HUES6 (cell line): ENCODE results near the gene ZNRF1.

Source experiments
- H3K27ac ChIP-seq: 2 replicates; pipeline ENCODE4 v1.7.0; 2013; ENCODE audit warnings: low read depth, mild to moderate bottlenecking, low read length, inconsistent platforms
- H3K27me3 ChIP-seq: 2 replicates; pipeline ENCODE4 v1.6.1; 2013; ENCODE audit warnings: low read length; ENCODE audit not compliant: control insufficient read depth, insufficient read depth
- H3K36me3 ChIP-seq: 2 replicates; pipeline ENCODE4 v1.6.1; 2013; ENCODE audit warnings: low read length; ENCODE audit not compliant: control insufficient read depth, insufficient read depth
- H3K4me1 ChIP-seq: 2 replicates; pipeline ENCODE4 v1.6.1; 2013; ENCODE audit warnings: low read length; ENCODE audit not compliant: control insufficient read depth, insufficient read depth
- H3K4me3 ChIP-seq: 2 replicates; pipeline ENCODE4 v1.5.1; 2013; ENCODE audit warnings: low read depth, low read length
- H3K9ac ChIP-seq: one replicate; pipeline ENCODE4 v1.6.1; 2013; ENCODE audit warnings: mild to moderate bottlenecking, low read length
- H3K9me3 ChIP-seq: 2 replicates; pipeline ENCODE4 v1.6.1; 2013; ENCODE audit warnings: low read depth, low read length; ENCODE audit not compliant: control insufficient read depth, insufficient read depth

Gene ZNRF1

GRCh38 chr16:74998481-74999218 is at the start of gene ZNRF1:
Gene ZNRF1 (plus strand): TSS chr16:74999024. CDS start chr16:74999672, 648 bp downstream.
- peaks cover 20% of the 10 kb centered on the region for H3K4me1 ChIP-seq
- H3K27me3 ChIP-seq: peaks cover 9% of the 10 kb centered on the region
- peak within 1 kb of the TSS; percentile 77; the same call in 1 of the 2 replicates for H3K27ac ChIP-seq
- peak within 1 kb of the TSS; percentile 61 for H3K4me3 ChIP-seq
- H3K9ac ChIP-seq: peak within 1 kb of the TSS; percentile 74
- H3K36me3 ChIP-seq: no peaks in the 10 kb centered on the region
- H3K9me3 ChIP-seq: no peaks in the 10 kb centered on the region

GRCh38 chr16:74949309-74949708 is 49.5 kb upstream of the ZNRF1 start:
- H3K36me3 ChIP-seq: peaks cover 73% of the 10 kb centered on the region
- H3K27me3 ChIP-seq: no peaks in the 10 kb centered on the region
- no peak overlapping the region for H3K4me3 ChIP-seq
- no peak overlapping the region for H3K27ac ChIP-seq
- no peaks in the 10 kb centered on the region for H3K9me3 ChIP-seq
- H3K9ac ChIP-seq: no peak overlapping the region
- H3K4me1 ChIP-seq: no peaks in the 10 kb centered on the region

- H3K9ac ChIP-seq: no peak overlapping the region
- no peaks in the 10 kb centered on the region for H3K9me3 ChIP-seq
- no peaks in the 10 kb centered on the region for H3K27me3 ChIP-seq
- H3K36me3 ChIP-seq: peaks cover 78% of the 10 kb centered on the region
- H3K4me1 ChIP-seq: no peaks in the 10 kb centered on the region
- H3K27ac ChIP-seq: no peak overlapping the region
- no peak overlapping the region for H3K4me3 ChIP-seq
These were observed 48.3 kb upstream of the ZNRF1 start for GRCh38 chr16:74950511-74950910.

GRCh38 chr16:74951206-74951605 is 47.6 kb upstream of the ZNRF1 start:
- Histone ChIP-seq H3K9me3 (no peaks in the 10 kb centered on the region), H3K27ac (no peak overlapping the region), H3K27me3 (no peaks in the 10 kb centered on the region), H3K9ac (no peak overlapping the region), H3K36me3 (peaks cover 80% of the 10 kb centered on the region), H3K4me3 (no peak overlapping the region), H3K4me1 (no peaks in the 10 kb centered on the region)

GRCh38 chr16:74951681-74952080 is 47.1 kb upstream of the ZNRF1 start:
- no peaks in the 10 kb centered on the region for H3K9me3 ChIP-seq
- no peak overlapping the region for H3K9ac ChIP-seq
- H3K27ac ChIP-seq: no peak overlapping the region
- peaks cover 80% of the 10 kb centered on the region for H3K36me3 ChIP-seq
- H3K27me3 ChIP-seq: no peaks in the 10 kb centered on the region
- no peak overlapping the region for H3K4me3 ChIP-seq
- no peaks in the 10 kb centered on the region; the same call in 1 of the 2 replicates for H3K4me1 ChIP-seq

- H3K9ac ChIP-seq: no peak overlapping the region
- H3K9me3 ChIP-seq: no peaks in the 10 kb centered on the region
- no peaks in the 10 kb centered on the region for H3K27me3 ChIP-seq
- H3K4me1 ChIP-seq: peaks cover 8% of the 10 kb centered on the region; the same call in 1 of the 2 replicates
- H3K27ac ChIP-seq: no peak overlapping the region
- H3K36me3 ChIP-seq: peaks cover 76% of the 10 kb centered on the region
- H3K4me3 ChIP-seq: no peak overlapping the region
These were observed 44.1 kb upstream of the ZNRF1 start for GRCh38 chr16:74954763-74955162.

- H3K4me3 ChIP-seq: no peak overlapping the region
- H3K27me3 ChIP-seq: no peaks in the 10 kb centered on the region
- H3K27ac ChIP-seq: no peak overlapping the region
- H3K36me3 ChIP-seq: peaks cover 18% of the 10 kb centered on the region
- H3K9ac ChIP-seq: no peak overlapping the region
- no peaks in the 10 kb centered on the region for H3K9me3 ChIP-seq
- H3K4me1 ChIP-seq: no peaks in the 10 kb centered on the region
These were observed 25.5 kb upstream of the ZNRF1 start for GRCh38 chr16:74973304-74973703.

- Histone ChIP-seq H3K4me1 (no peaks in the 10 kb centered on the region), H3K27me3 (no peaks in the 10 kb centered on the region), H3K36me3 (peaks cover 25% of the 10 kb centered on the region), H3K27ac (no peak overlapping the region), H3K9ac (no peak overlapping the region), H3K4me3 (no peak overlapping the region), H3K9me3 (no peaks in the 10 kb centered on the region)
These were observed 23.2 kb upstream of the ZNRF1 start for GRCh38 chr16:74975591-74975990.

- no peak overlapping the region for H3K4me3 ChIP-seq
- H3K27ac ChIP-seq: no peak overlapping the region
- no peaks in the 10 kb centered on the region for H3K9me3 ChIP-seq
- H3K36me3 ChIP-seq: peaks cover 10% of the 10 kb centered on the region
- no peak overlapping the region for H3K9ac ChIP-seq
- H3K4me1 ChIP-seq: no peaks in the 10 kb centered on the region
- no peaks in the 10 kb centered on the region for H3K27me3 ChIP-seq
These were observed 16.6 kb upstream of the ZNRF1 start for GRCh38 chr16:74982256-74982655.

- peak overlapping the region; percentile 84 for H3K9ac ChIP-seq
- no peaks in the 10 kb centered on the region for H3K4me1 ChIP-seq
- H3K4me3 ChIP-seq: peak overlapping the region; percentile 94
- H3K9me3 ChIP-seq: no peaks in the 10 kb centered on the region
- no peaks in the 10 kb centered on the region for H3K36me3 ChIP-seq
- no peak overlapping the region for H3K27ac ChIP-seq
- no peaks in the 10 kb centered on the region for H3K27me3 ChIP-seq
These were observed 14.7 kb upstream of the ZNRF1 start for GRCh38 chr16:74984194-74984528.

GRCh38 chr16:74984529-74985296 is 14.1 kb upstream of the ZNRF1 start, which contains the start of gene WDR59:
Gene WDR59 (minus strand): TSS chr16:74985123. CDS start chr16:74985017, 106 bp downstream.
- Histone ChIP-seq H3K36me3 (no peaks in the 10 kb centered on the region), H3K9me3 (no peaks in the 10 kb centered on the region), H3K27me3 (no peaks in the 10 kb centered on the region), H3K4me1 (no peaks in the 10 kb centered on the region), H3K27ac (peak within 1 kb of the TSS; percentile 36; the same call in 1 of the 2 replicates), H3K9ac (peak within 1 kb of the TSS; percentile 84), H3K4me3 (peak within 1 kb of the TSS; percentile 94)
